ENCODE results near the gene ZBTB7B.
"Not testable (repeated sequence)": the region's sequence is repeated elsewhere in the genome, so short reads cannot be mapped to it uniquely, and the experiment has no call there.

ZBTB7B gene

GRCh38 chr1:154994591-154994990, 8.0 kb upstream of the ZBTB7B start:
- no peak for DNase-seq (ENCODE audit: extremely low read depth, low read depth)
- TF ChIP-seq, protein P1, sequence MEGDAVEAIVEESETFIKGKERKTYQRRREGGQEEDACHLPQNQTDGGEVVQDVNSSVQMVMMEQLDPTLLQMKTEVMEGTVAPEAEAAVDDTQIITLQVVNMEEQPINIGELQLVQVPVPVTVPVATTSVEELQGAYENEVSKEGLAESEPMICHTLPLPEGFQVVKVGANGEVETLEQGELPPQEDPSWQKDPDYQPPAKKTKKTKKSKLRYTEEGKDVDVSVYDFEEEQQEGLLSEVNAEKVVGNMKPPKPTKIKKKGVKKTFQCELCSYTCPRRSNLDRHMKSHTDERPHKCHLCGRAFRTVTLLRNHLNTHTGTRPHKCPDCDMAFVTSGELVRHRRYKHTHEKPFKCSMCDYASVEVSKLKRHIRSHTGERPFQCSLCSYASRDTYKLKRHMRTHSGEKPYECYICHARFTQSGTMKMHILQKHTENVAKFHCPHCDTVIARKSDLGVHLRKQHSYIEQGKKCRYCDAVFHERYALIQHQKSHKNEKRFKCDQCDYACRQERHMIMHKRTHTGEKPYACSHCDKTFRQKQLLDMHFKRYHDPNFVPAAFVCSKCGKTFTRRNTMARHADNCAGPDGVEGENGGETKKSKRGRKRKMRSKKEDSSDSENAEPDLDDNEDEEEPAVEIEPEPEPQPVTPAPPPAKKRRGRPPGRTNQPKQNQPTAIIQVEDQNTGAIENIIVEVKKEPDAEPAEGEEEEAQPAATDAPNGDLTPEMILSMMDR (IDR thresholded peaks at IDR 0.05; ENCODE audit: low read depth, low read length, missing control alignments): no peak
- no peak overlapping the region for H3K4me3 ChIP-seq (replicated peaks; ENCODE audit: low read depth, low read length)

GRCh38 chr1:154995301-154995983, 7.2 kb upstream of the ZBTB7B start:
- TF ChIP-seq, protein P1 (IDR thresholded peaks at IDR 0.05; ENCODE audit: low read depth, low read length, missing control alignments): peak; percentile 50
- H3K4me3 ChIP-seq (replicated peaks; ENCODE audit: low read depth, low read length); DNase-seq (ENCODE audit: extremely low read depth, low read depth): not testable (repeated sequence)

- H3K4me3 ChIP-seq (replicated peaks; ENCODE audit: low read depth, low read length): no peak overlapping the region
- no peak for DNase-seq (ENCODE audit: extremely low read depth, low read depth)
- TF ChIP-seq, protein P1 (IDR thresholded peaks at IDR 0.05; ENCODE audit: low read depth, low read length, missing control alignments): no peak
Observed at GRCh38 chr1:154996966-154997701, 5.5 kb upstream of the ZBTB7B start.

GRCh38 chr1:154998201-154998780, 4.3 kb upstream of the ZBTB7B start:
- TF ChIP-seq, protein P1 (IDR thresholded peaks at IDR 0.05; ENCODE audit: low read depth, low read length, missing control alignments): no peak
- H3K4me3 ChIP-seq (replicated peaks; ENCODE audit: low read depth, low read length): no peak overlapping the region
- no peak for DNase-seq (ENCODE audit: extremely low read depth, low read depth)

DNA sequence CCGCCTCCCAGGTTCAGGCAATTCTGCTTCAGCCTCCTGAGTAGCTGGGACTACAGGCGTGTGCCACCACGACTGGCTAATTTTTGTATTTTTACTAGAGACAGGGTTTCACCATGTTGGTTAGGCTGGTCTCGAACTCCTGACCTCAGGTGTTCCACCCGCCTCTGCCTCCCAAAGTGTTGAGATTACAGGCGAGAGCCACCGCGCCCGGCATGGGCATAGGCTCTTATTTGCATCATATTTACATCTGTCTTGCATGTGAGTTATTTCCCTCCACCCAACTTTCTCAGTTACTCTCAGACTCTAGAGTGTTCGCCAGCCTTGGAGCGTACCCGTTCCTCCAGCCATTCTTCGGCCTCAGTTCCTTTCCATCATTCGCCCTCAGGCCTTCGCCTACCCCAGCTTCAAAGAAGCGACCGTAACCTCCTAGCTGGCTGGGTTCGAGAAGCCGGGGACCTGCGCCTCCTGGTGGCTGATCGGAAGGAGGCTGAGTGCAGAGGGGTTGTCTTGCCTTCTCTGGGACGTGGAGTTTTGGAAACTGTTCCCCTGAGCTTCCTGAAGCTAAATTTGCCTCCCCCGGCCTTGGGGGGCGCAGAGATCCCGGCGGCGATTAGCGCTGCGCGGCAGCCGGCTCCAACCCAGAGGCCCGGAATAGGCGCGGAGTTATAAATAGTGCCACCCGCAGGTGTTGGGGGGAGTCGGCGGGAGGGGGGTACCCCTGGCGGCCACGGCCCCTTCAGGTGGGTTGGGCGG, 3.6 kb upstream of the ZBTB7B start:
- TF ChIP-seq, protein P1 (IDR thresholded peaks at IDR 0.05; ENCODE audit: low read depth, low read length, missing control alignments): peak; percentile 98
- H3K4me3 ChIP-seq (replicated peaks; ENCODE audit: low read depth, low read length): peak overlapping the region; percentile 61
- DNase-seq (ENCODE audit: extremely low read depth, low read depth): peak; percentile 64

- TF ChIP-seq, protein P1 (IDR thresholded peaks at IDR 0.05; ENCODE audit: low read depth, low read length, missing control alignments): no peak
- DNase-seq (ENCODE audit: extremely low read depth, low read depth): no peak
Observed at GRCh38 chr1:154999571-155000410, 2.8 kb upstream of the ZBTB7B start.

More at GRCh38 chr1:154999571-155000410, 2.8 kb upstream of the ZBTB7B start:
- peak overlapping the region; percentile 61 for H3K4me3 ChIP-seq (replicated peaks; ENCODE audit: low read depth, low read length)

All from HFF-Myc (cell line).